Smooth muscle cell (in vitro differentiated cells): ENCODE results near the gene ZNF578. TPM values are rescaled to one million over a fixed set of nuclear protein-coding genes. Genes with fewer than 3 reads are reported as not detected.
"Not testable (repeated sequence)": the region's sequence is repeated elsewhere in the genome, so short reads cannot be mapped to it uniquely, and the experiment has no call there.

Experiments
- DNase-seq: peaks from one replicate; lab custom pipeline; 2025; ENCODE audit not compliant: unreplicated experiment; lab: John Stamatoyannopoulos, UW
- H2AFZ ChIP-seq: fragments of 200-600 bp; sonication (generic); 2 replicates; pipeline ENCODE4 v1.6.0; 2016; ENCODE audit warnings: antibody characterized with exemption, low read depth, mild to moderate bottlenecking
- H3F3A ChIP-seq: fragments of 200-600 bp; sonication (generic); 2 replicates; pipeline ENCODE4 v1.6.0; 2017; ENCODE audit warnings: antibody characterized with exemption, low read depth
- H3K27ac ChIP-seq: fragments of 200-600 bp; sonication (generic); 2 replicates; pipeline ENCODE4 v1.5.1; 2016; ENCODE audit warnings: low read depth, mild to moderate bottlenecking
- H3K27me3 ChIP-seq: fragments of 200-600 bp; sonication (generic); 2 replicates; pipeline ENCODE4 v1.6.1; 2016; ENCODE audit warnings: low read depth, mild to moderate bottlenecking
- H3K36me3 ChIP-seq: fragments of 200-600 bp; sonication (generic); 2 replicates; pipeline ENCODE4 v1.5.1; 2016; ENCODE audit warnings: low read depth
- H3K4me1 ChIP-seq: fragments of 200-600 bp; sonication (generic); 2 replicates; pipeline ENCODE4 v1.5.1; 2016; ENCODE audit warnings: low read depth
- H3K4me2 ChIP-seq: fragments of 200-600 bp; sonication (generic); 2 replicates; pipeline ENCODE4 v1.6.0; 2016; ENCODE audit warnings: mild to moderate bottlenecking
- H3K4me3 ChIP-seq: fragments of 200-600 bp; sonication (generic); 2 replicates; pipeline ENCODE4 v1.5.1; 2016; ENCODE audit warnings: mild to moderate bottlenecking
- H3K79me2 ChIP-seq: fragments of 200-600 bp; sonication (generic); 2 replicates; pipeline ENCODE4 v1.6.0; 2016; ENCODE audit warnings: low read depth, mild to moderate bottlenecking
- H3K9ac ChIP-seq: fragments of 200-600 bp; sonication (generic); 2 replicates; pipeline ENCODE4 v1.6.0; 2016; ENCODE audit warnings: low read depth
- H3K9me3 ChIP-seq: fragments of 200-600 bp; sonication (generic); replicated peaks from 2 replicates; pipeline ENCODE4 v1.5.1; 2016; ENCODE audit warnings: low read depth
- H4K20me1 ChIP-seq: fragments of 200-600 bp; sonication (generic); 2 replicates; pipeline ENCODE4 v1.6.0; 2016; ENCODE audit warnings: low read depth
- CTCF ChIP-seq: fragments of 200-600 bp; sonication (generic); IDR thresholded peaks from 2 replicates; pipeline ENCODE4 v1.5.1; 2017; ENCODE audit warnings: borderline replicate concordance, mild to moderate bottlenecking, antibody characterized with exemption; ENCODE audit not compliant: insufficient read depth, poor library complexity, severe bottlenecking
- WGBS: methylation state at CpG from one replicate; pipeline ENCODE4 v1.1.7; 2016; ENCODE audit warnings: low lambda C conversion rate; 5-methylcytosine and 5-hydroxymethylcytosine counted together
- polyA plus RNA-seq: library from polyadenylated mRNA; unstranded; fragments of >200 nt; fragmentation: Nextera tagmentation; extraction: Ambion mirVana; gene quantifications from 2 replicates; pipeline ENCODE4 v1.2.1, GENCODE V29; 2016
- total RNA-seq: library from RNA; depleted of rRNA; stranded (reverse); fragments of >200 nt; gene quantifications from 2 replicates; pipeline ENCODE4 v1.2.3, GENCODE V29; 2014

ZNF578 gene
- total and polyA plus RNA-seq, 2 experiments from 2014 or later: 0.99 TPM; not detected in 1

GRCh38 chr19:52557231-52557995 lies 104.1 kb downstream of the ZNF578 start:
- Histone ChIP-seq H3K9me3 (peaks cover 32% of the 10 kb centered on the region), H3K4me2 (no peak overlapping the region), H3K27me3 (no peaks in the 10 kb centered on the region), H4K20me1 (no peaks in the 10 kb centered on the region), H3K4me1 (no peaks in the 10 kb centered on the region), H3K36me3 (peaks cover 55% of the 10 kb centered on the region), H3K27ac (no peak overlapping the region), H3K9ac (no peak overlapping the region), H3K79me2 (peaks cover 9% of the 10 kb centered on the region), H3F3A (no peaks in the 10 kb centered on the region), H2AFZ (no peak overlapping the region), H3K4me3 (no peak overlapping the region)
- WGBS: 97% methylated on average over 16 of the region's 16 CpGs
- no peak for TF ChIP-seq CTCF
- no peak for DNase-seq

DNA sequence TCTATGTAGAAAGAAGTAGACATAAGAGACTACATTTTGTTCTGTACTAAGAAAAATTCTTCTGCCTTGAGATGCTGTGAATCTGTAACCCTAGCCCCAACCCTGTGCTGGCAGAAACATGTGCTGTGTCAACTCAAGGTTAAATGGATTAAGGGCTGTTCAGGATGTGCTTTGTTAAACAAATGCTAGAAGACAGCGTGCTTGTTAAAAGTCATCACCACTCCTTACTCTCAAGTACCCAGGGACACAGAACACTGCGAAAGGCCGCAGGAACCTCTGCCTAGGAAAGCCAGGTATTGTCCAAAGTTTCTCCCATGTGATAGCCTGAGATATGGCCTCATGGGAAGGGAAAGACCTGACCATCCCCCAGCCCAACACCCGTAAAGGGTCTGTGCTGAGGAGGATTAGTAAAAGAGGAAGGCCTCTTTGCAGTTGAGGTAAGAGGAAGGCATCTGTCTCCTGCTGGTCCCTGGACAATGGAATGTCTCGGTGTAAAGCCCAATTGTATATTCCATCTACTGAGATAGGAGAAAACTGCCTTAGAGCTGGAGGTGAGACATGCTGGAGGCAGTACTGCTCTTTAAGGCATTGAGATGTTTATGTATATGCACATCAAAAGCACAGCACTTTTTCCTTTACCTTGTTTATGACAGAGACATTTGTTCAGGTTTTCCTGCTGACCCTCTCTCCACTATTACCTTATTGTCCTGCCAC lies 105.5 kb downstream of the ZNF578 start:
- H3F3A ChIP-seq, H3K9ac ChIP-seq, H3K4me1 ChIP-seq, H2AFZ ChIP-seq, H3K4me3 ChIP-seq, H3K4me2 ChIP-seq, H3K27me3 ChIP-seq, H3K79me2 ChIP-seq, DNase-seq, H3K27ac ChIP-seq, H4K20me1 ChIP-seq: not testable (repeated sequence)
- WGBS: 66% methylated on average over 5 of the region's 5 CpGs
- H3K36me3 ChIP-seq: peaks cover 40% of the 10 kb centered on the region
- H3K9me3 ChIP-seq: peaks cover 19% of the 10 kb centered on the region

- WGBS: 97% methylated on average over 8 of the region's 8 CpGs
- H3K9me3 ChIP-seq, H4K20me1 ChIP-seq, H3F3A ChIP-seq, H2AFZ ChIP-seq, H3K4me1 ChIP-seq, H3K27me3 ChIP-seq, H3K4me3 ChIP-seq, H3K4me2 ChIP-seq, H3K79me2 ChIP-seq, DNase-seq, H3K27ac ChIP-seq, H3K9ac ChIP-seq: not testable (repeated sequence)
- peaks cover 18% of the 10 kb centered on the region for H3K36me3 ChIP-seq
Measured at GRCh38 chr19:52561611-52562010, 108.3 kb downstream of the ZNF578 start.

Other genes starting within 250 kb of the ZNF578 start
- gene ZNF766, start 184.0 kb upstream of the ZNF578 start, total RNA-seq: 16.2 and 18.7 TPM in 2 replicates
- 15.6 and 24.9 TPM in 2 replicates for gene ZNF766, start 184.0 kb upstream of the ZNF578 start, polyA plus RNA-seq
- gene ZNF480, start 156.4 kb upstream of the ZNF578 start, total RNA-seq: 7.4 and 7.5 TPM in 2 replicates
- gene ZNF480, start 156.4 kb upstream of the ZNF578 start, polyA plus RNA-seq: 10.7 and 11.0 TPM in 2 replicates
- gene ZNF610, start 117.3 kb upstream of the ZNF578 start, total RNA-seq: 6.0 and 16.0 TPM in 2 replicates
- 3.3 and 3.7 TPM in 2 replicates for gene ZNF610, start 117.3 kb upstream of the ZNF578 start, polyA plus RNA-seq
- 19.7 and 25.3 TPM in 2 replicates for gene ZNF880, start 83.6 kb upstream of the ZNF578 start, total RNA-seq
- 21.9 and 26.1 TPM in 2 replicates for gene ZNF880, start 83.6 kb upstream of the ZNF578 start, polyA plus RNA-seq
- 21.0 and 33.0 TPM in 2 replicates for gene ZNF528, start 55.7 kb upstream of the ZNF578 start, total RNA-seq
- gene ZNF528, start 55.7 kb upstream of the ZNF578 start, polyA plus RNA-seq: 16.3 and 21.7 TPM in 2 replicates
- gene ZNF534, start 24.4 kb upstream of the ZNF578 start, total RNA-seq: not detected in 2 replicates
- gene ZNF534, start 24.4 kb upstream of the ZNF578 start, polyA plus RNA-seq: 0.23 and 0.54 TPM in 2 replicates
- 30.2 and 41.3 TPM in 2 replicates for gene ZNF808, start 74.1 kb downstream of the ZNF578 start, total RNA-seq
- 1.3 and 3.7 TPM in 2 replicates for gene ZNF808, start 74.1 kb downstream of the ZNF578 start, polyA plus RNA-seq
- gene ZNF701, start 116.7 kb downstream of the ZNF578 start, total RNA-seq: 10.0 and 11.3 TPM in 2 replicates
- 5.5 and 6.1 TPM in 2 replicates for gene ZNF701, start 116.7 kb downstream of the ZNF578 start, polyA plus RNA-seq
- 53.2 and 60.0 TPM in 2 replicates for gene ZNF83, start 184.8 kb downstream of the ZNF578 start, total RNA-seq
- 20.6 and 32.9 TPM in 2 replicates for gene ZNF83, start 184.8 kb downstream of the ZNF578 start, polyA plus RNA-seq